K562 (cell line): ENCODE data around the gene SBNO1. TPM values are rescaled to one million over a fixed set of nuclear protein-coding genes. Genes with fewer than 3 reads are reported as not detected.

ENCODE experiments used
- ELF1 ChIP-seq: fragments of 200-800 bp; sonication (Bioruptor generic); IDR thresholded peaks from 2 replicates; pipeline ENCODE4 v1.6.1; 2016; ENCODE audit warnings: missing genetic modification characterization, missing compliant biosample characterization
- HDAC2 ChIP-seq: fragments of 450-650 bp; IDR thresholded peaks from 2 replicates; pipeline ENCODE4 v1.6.1; 2016; ENCODE audit warnings: mild to moderate bottlenecking
- NR2C2 ChIP-seq, 2 experiments: fragments of 200-800 bp in 1 of 2; sonication (Bioruptor generic) in 1 of 2; sonication (generic) in 1 of 2; formaldehyde crosslinking in 1 of 2; IDR thresholded peaks; 2 replicates each; pipeline versions ENCODE4 v1.6.1 to v1.8.0; 2016 to 2022; ENCODE audit warnings: mild to moderate bottlenecking in 1 of 2, missing compliant biosample characterization in 1 of 2, missing genetic modification characterization in 1 of 2, missing genetic modification reagents in 1 of 2
- NRF1 ChIP-seq, 2 experiments: fragments of 450-650 bp; IDR thresholded peaks in 1 of 2; conservative IDR thresholded peaks in 1 of 2; 2 replicates each; pipeline ENCODE4 v1.6.1; 2014; ENCODE audit warnings: mild to moderate bottlenecking in 2 of 2
- SIN3A ChIP-seq, 2 experiments: fragments of 150-350 bp in 1 of 2; IDR thresholded peaks; 2 replicates each; pipeline ENCODE4 v1.6.1; 2011 to 2016; ENCODE audit warnings: borderline replicate concordance in 2 of 2, low read depth in 2 of 2, low read length in 2 of 2, mild to moderate bottlenecking in 2 of 2, moderate library complexity in 2 of 2; ENCODE audit not compliant: control insufficient read depth in 1 of 2
- TRIM28 ChIP-seq: fragments of 450-650 bp; IDR thresholded peaks from 2 replicates; pipeline ENCODE4 v1.6.1; 2017
- polyA plus RNA-seq, 8 experiments: library from polyadenylated mRNA; depleted of rRNA in 4 of 8; stranded (reverse) in 5 of 8; unstranded in 3 of 8; fragments of >200 nt; fragmentation: Nextera tagmentation in 2 of 8; fragmentation: Illumina TruSeq in 1 of 8; extraction: Ambion mirVana in 2 of 8; extraction: Trizol in 1 of 8; gene quantifications; 2 replicates each; pipeline versions ENCODE4 v1.2.1 to v1.2.3, GENCODE V29; 2011 to 2014; ENCODE audit warnings: inconsistent platforms in 1 of 8, missing spikeins in 1 of 8
- total RNA-seq, 7 experiments: library from RNA; depleted of rRNA in 6 of 7; stranded (reverse); fragments of >200 nt in 6 of 7; fragmentation: Illumina TruSeq in 2 of 7; extraction: Trizol in 2 of 7; gene quantifications; 2 replicates each; pipeline versions ENCODE4 v1.2.1 to v1.2.3, GENCODE V29; 2011 to 2021; ENCODE audit warnings: low replicate concordance in 1 of 7
- TF ChIP-seq, protein P1 (sequence below), 2 experiments: fragments of 450-650 bp; formaldehyde crosslinking in 1 of 2; IDR thresholded peaks; 2 replicates each; pipeline versions ENCODE4 v1.4.0 to v1.6.1; 2014 to 2020; ENCODE audit warnings: mild to moderate bottlenecking in 2 of 2, borderline replicate concordance in 1 of 2, low read depth in 1 of 2
- TF ChIP-seq, protein P2 (sequence below): fragments of 450-650 bp; IDR thresholded peaks from 2 replicates; pipeline ENCODE4 v1.6.1; 2016; ENCODE audit warnings: borderline replicate concordance

Gene SBNO1
- total and polyA plus RNA-seq, 9 of the 15 experiments (the other 6 are each of a cell fraction or from before 2014, with no cell fraction given) = 14.9 to 77.1 (median 35.9) TPM

DNA sequence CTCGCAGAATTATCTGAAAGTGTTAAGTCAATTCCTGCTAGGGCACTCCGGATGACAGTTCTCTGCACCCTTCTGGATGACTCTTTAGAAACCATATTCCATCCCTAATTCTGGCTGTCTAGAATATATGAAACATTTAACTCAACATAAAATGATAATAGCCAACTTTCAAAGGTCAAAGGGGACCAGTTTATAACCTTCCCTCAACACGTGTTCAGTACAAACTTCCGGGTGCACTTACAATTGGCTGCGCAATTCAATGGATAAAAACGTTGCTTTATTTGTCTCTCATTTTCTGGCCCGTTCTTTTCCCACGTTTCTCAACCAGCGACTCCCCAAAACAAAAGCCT lies 1.3 kb downstream of the SBNO1 start (continued):
- TF ChIP-seq, protein P1, sequence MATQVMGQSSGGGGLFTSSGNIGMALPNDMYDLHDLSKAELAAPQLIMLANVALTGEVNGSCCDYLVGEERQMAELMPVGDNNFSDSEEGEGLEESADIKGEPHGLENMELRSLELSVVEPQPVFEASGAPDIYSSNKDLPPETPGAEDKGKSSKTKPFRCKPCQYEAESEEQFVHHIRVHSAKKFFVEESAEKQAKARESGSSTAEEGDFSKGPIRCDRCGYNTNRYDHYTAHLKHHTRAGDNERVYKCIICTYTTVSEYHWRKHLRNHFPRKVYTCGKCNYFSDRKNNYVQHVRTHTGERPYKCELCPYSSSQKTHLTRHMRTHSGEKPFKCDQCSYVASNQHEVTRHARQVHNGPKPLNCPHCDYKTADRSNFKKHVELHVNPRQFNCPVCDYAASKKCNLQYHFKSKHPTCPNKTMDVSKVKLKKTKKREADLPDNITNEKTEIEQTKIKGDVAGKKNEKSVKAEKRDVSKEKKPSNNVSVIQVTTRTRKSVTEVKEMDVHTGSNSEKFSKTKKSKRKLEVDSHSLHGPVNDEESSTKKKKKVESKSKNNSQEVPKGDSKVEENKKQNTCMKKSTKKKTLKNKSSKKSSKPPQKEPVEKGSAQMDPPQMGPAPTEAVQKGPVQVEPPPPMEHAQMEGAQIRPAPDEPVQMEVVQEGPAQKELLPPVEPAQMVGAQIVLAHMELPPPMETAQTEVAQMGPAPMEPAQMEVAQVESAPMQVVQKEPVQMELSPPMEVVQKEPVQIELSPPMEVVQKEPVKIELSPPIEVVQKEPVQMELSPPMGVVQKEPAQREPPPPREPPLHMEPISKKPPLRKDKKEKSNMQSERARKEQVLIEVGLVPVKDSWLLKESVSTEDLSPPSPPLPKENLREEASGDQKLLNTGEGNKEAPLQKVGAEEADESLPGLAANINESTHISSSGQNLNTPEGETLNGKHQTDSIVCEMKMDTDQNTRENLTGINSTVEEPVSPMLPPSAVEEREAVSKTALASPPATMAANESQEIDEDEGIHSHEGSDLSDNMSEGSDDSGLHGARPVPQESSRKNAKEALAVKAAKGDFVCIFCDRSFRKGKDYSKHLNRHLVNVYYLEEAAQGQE (IDR thresholded peaks at IDR 0.05; ENCODE audit: borderline replicate concordance) = peak; percentile 3; the same call in 1 of the 2 replicates
- TF ChIP-seq, protein P1 (CRISPR knock-in tag; IDR thresholded peaks at IDR 0.05; ENCODE audit: low read depth) = no peak
- TF ChIP-seq, protein P2, sequence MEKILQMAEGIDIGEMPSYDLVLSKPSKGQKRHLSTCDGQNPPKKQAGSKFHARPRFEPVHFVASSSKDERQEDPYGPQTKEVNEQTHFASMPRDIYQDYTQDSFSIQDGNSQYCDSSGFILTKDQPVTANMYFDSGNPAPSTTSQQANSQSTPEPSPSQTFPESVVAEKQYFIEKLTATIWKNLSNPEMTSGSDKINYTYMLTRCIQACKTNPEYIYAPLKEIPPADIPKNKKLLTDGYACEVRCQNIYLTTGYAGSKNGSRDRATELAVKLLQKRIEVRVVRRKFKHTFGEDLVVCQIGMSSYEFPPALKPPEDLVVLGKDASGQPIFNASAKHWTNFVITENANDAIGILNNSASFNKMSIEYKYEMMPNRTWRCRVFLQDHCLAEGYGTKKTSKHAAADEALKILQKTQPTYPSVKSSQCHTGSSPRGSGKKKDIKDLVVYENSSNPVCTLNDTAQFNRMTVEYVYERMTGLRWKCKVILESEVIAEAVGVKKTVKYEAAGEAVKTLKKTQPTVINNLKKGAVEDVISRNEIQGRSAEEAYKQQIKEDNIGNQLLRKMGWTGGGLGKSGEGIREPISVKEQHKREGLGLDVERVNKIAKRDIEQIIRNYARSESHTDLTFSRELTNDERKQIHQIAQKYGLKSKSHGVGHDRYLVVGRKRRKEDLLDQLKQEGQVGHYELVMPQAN = peak; percentile 92
- TF ChIP-seq HDAC2 (peak; percentile 79), SIN3A (IDR thresholded peaks at IDR 0.05; ENCODE audit: borderline replicate concordance in 2 of 2, control insufficient read depth in 1 of 2, low read depth in 2 of 2, low read length in 2 of 2) (peak; percentile 72 to 93; a peak in 3 of 4 replicates), NR2C2 (CRISPR knock-in tag; IDR thresholded peaks at IDR 0.05) (no peak), NR2C2 (tag; IDR thresholded peaks at IDR 0.05) (peak; percentile 93), ELF1 (tag) (peak; percentile 80), TRIM28 (no peak), NRF1 (conservative IDR thresholded peaks at IDR 0.05 in 1 of 2, IDR thresholded peaks at IDR 0.05 in 1 of 2) (peak in 1 of 2 experiments; percentile 34; a peak in 1 of 4 replicates)
- TF ChIP-seq, all 486 proteins: peak for 25
